Activated B cell treated with CpG ODN at 0.5 μM for 24 hours (primary cell): ENCODE data around the gene TPRKB. TPM values are rescaled to one million over a fixed set of nuclear protein-coding genes. Genes with fewer than 3 reads are reported as not detected.

Source experiments
- ATAC-seq: fragments of 200-7000 bp; cut with Tn5 transposase; one replicate; pipeline ENCODE4 v1.10.0; 2021; ENCODE audit warnings: low read depth, mild to moderate bottlenecking, moderate library complexity
- CTCF ChIA-PET: fragments of 350-600 bp; sonication (Branson Sonifier 250); formaldehyde crosslinking; loops from one replicate; lab custom pipeline; 2021; ENCODE audit warnings: antibody characterized with exemption; lab: Charles Lee
- POLR2A ChIA-PET: fragments of 350-600 bp; sonication (Branson Sonifier 250); formaldehyde crosslinking; loops from one replicate; lab custom pipeline; 2021; ENCODE audit warnings: antibody characterized with exemption; lab: Charles Lee
- DNase-seq: peaks from one replicate; pipeline ENCODE4 v3.0.0; 2022
- H3K27ac Mint-ChIP-seq: one replicate; pipeline ENCODE4 v1.8.0; 2020; ENCODE audit warnings: mixed read lengths
- H3K27me3 Mint-ChIP-seq: one replicate; pipeline ENCODE4 v1.8.0; 2021; ENCODE audit warnings: mixed read lengths
- H3K36me3 Mint-ChIP-seq: one replicate; pipeline ENCODE4 v1.8.0; 2021; ENCODE audit warnings: low read depth, mixed read lengths
- H3K4me1 Mint-ChIP-seq: one replicate; pipeline ENCODE4 v1.8.0; 2021; ENCODE audit warnings: mixed read lengths
- H3K4me3 Mint-ChIP-seq: one replicate; pipeline ENCODE4 v1.8.0; 2020; ENCODE audit warnings: mild to moderate bottlenecking, mixed read lengths
- H3K9me3 Mint-ChIP-seq: one replicate; pipeline ENCODE4 v1.8.0; 2020; ENCODE audit warnings: mixed read lengths
- CTCF ChIP-seq: fragments of 200-600 bp; IDR thresholded peaks from one replicate; pipeline ENCODE4 v1.8.0; 2022; ENCODE audit warnings: antibody characterized with exemption, mild to moderate bottlenecking
- intact Hi-C: fragments of 100-400 bp; cut with micrococcal nuclease; formaldehyde crosslinking; loops from one replicate; pipeline ENCODE4 v1.15.1; 2024
- total RNA-seq: library from RNA; stranded (reverse); gene quantifications from 2 replicates; pipeline ENCODE4 v1.2.3, GENCODE V29; 2022

The TPRKB gene
- total RNA-seq, 1 donor from 2014 or later, result 26.9 TPM

- intact Hi-C loops, result no loop called here
- peaks cover under 1% of the 10 kb centered on the region for H3K9me3 Mint-ChIP-seq
- no peak for TF ChIP-seq CTCF
- no peak overlapping the region for H3K4me3 Mint-ChIP-seq
- no peak overlapping the region for H3K27ac Mint-ChIP-seq
- H3K36me3 Mint-ChIP-seq, result peaks cover 76% of the 10 kb centered on the region
- CTCF ChIA-PET, result no interaction called here
- H3K4me1 Mint-ChIP-seq, result no peaks in the 10 kb centered on the region
- POLR2A ChIA-PET, result no interaction called here
- H3K27me3 Mint-ChIP-seq, result no peaks in the 10 kb centered on the region
- DNase-seq, result no peak
- no peak for ATAC-seq
Observed at GRCh38 chr2:73749314-73749713, 12.2 kb upstream of the TPRKB start.

GRCh38 chr2:73746877-73747208 lies 9.7 kb upstream of the TPRKB start:
- peaks cover 68% of the 10 kb centered on the region for H3K36me3 Mint-ChIP-seq
- no peaks in the 10 kb centered on the region for H3K4me1 Mint-ChIP-seq
- CTCF ChIA-PET, result no interaction called here
- DNase-seq (no peak), ATAC-seq (no peak)
- H3K27me3 Mint-ChIP-seq, result no peaks in the 10 kb centered on the region
- POLR2A ChIA-PET, result interaction anchor here (1.6 kb wide), 1 partner anchor 10 kb away, joined by 4 read pairs; the partner anchor contains the start of gene TPRKB
- TF ChIP-seq CTCF, result no peak
- H3K27ac Mint-ChIP-seq, result no peak overlapping the region
- H3K9me3 Mint-ChIP-seq, result no peaks in the 10 kb centered on the region
- intact Hi-C loops, result no loop called here
- no peak overlapping the region for H3K4me3 Mint-ChIP-seq

- H3K36me3 Mint-ChIP-seq, result peaks cover 70% of the 10 kb centered on the region
- no peak for ATAC-seq
- POLR2A ChIA-PET, result interaction anchor here (1.6 kb wide), 1 partner anchor 9 kb away, joined by 4 read pairs; the partner anchor contains the start of gene TPRKB
- no peaks in the 10 kb centered on the region for H3K9me3 Mint-ChIP-seq
- no peak overlapping the region for H3K27ac Mint-ChIP-seq
- no peak overlapping the region for H3K4me3 Mint-ChIP-seq
- H3K4me1 Mint-ChIP-seq, result no peaks in the 10 kb centered on the region
- no peak for DNase-seq
- H3K27me3 Mint-ChIP-seq, result no peaks in the 10 kb centered on the region
- intact Hi-C loops, result no loop called here
- TF ChIP-seq CTCF, result no peak
- CTCF ChIA-PET, result no interaction called here
Observed at GRCh38 chr2:73746015-73746876, 9.1 kb upstream of the TPRKB start.

GRCh38 chr2:73740767-73741166 lies 3.6 kb upstream of the TPRKB start:
- CTCF ChIA-PET, result no interaction called here

More at GRCh38 chr2:73740767-73741166, 3.6 kb upstream of the TPRKB start:
- POLR2A ChIA-PET, result no interaction called here
- H3K27ac Mint-ChIP-seq, result no peak overlapping the region
- no peak for TF ChIP-seq CTCF
- H3K4me3 Mint-ChIP-seq, result no peak overlapping the region
- DNase-seq, result no peak
- peaks cover 4% of the 10 kb centered on the region for H3K9me3 Mint-ChIP-seq
- ATAC-seq, result no peak
- intact Hi-C loops, result no loop called here
- peaks cover 40% of the 10 kb centered on the region for H3K36me3 Mint-ChIP-seq
- no peaks in the 10 kb centered on the region for H3K27me3 Mint-ChIP-seq
- H3K4me1 Mint-ChIP-seq, result peaks cover 18% of the 10 kb centered on the region
